ENCODE measurements around the gene TSHZ2.
"Not testable (repeated sequence)": the region's sequence is repeated elsewhere in the genome, so short reads cannot be mapped to it uniquely, and the experiment has no call there.

Gene TSHZ2

DNA sequence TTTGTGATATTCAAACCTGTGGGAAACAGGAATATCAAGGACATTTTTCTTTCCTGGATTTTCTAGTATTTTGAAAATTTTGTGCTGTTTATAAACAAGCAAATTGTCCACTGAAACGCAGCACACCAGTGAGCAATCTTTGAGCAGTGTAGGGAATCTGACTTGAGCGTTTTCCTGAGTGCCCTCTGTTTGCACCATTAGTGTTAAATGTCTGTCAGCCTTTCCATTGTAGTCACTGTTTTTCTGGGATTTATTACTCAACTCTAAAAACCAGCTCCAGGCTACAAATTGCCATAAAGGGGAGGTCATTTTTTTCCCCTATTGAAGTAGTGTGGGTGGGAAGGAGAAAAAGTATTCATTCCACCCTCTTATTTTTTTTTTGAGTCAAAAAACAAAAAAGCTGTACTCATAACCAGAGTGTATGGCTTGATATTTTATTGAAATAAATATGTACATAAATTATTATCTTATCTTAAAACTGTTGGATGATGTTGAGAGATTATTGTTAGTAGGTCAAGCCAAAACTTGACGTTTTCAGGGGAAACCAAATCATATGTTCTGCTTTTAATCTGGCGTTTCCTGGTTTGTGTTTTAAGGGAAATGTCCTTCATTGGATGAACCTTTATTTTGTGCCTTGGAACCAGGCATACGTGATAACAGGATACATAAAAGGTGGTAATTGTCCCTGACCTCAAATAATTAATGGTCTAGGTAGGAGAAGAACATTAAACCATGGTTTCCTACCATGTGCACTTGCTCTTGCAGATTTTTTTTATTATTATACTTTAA, 51.8 kb downstream of the TSHZ2 start:
- no peak for DNase-seq (ENCODE audit: low spot score)

DNA sequence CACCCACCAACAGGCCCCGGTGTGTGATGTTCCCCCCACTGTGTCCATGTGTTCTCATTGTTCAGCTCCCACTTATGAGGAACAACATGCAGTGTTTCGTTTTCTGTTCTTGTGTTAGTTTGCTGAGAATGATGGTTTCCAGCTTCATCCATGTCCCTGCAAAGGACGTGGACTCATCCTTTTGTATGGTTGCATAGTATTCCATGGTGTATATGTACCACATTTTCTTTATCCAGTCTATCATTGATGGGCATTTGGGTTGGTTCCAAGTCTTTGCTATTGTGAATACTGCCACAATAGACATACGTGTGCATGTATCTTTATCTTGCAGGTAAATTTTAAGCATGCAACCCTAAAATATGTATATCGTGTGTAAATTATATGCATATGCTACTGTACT, 52.5 kb downstream of the TSHZ2 start:
- DNase-seq (ENCODE audit: low spot score) = not testable (repeated sequence)

DNA sequence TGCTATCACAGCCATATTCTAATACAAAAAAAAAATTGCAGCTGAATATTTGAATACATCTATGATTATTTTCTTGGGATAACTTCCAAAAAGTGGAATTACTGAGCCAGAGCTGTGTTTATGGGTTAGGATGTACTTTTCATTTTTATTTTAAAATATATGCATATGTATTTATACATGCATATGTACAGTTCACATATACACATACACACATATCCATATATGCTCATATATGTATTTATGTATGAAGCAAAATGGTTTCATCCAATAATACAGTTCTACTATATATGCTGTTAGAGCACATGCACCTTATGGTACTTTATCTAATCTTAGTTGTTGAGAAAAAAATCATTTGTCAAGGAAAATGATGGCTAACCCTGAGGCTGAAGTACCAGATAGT, 54.9 kb downstream of the TSHZ2 start:
- DNase-seq (ENCODE audit: low spot score) = no peak

DNA sequence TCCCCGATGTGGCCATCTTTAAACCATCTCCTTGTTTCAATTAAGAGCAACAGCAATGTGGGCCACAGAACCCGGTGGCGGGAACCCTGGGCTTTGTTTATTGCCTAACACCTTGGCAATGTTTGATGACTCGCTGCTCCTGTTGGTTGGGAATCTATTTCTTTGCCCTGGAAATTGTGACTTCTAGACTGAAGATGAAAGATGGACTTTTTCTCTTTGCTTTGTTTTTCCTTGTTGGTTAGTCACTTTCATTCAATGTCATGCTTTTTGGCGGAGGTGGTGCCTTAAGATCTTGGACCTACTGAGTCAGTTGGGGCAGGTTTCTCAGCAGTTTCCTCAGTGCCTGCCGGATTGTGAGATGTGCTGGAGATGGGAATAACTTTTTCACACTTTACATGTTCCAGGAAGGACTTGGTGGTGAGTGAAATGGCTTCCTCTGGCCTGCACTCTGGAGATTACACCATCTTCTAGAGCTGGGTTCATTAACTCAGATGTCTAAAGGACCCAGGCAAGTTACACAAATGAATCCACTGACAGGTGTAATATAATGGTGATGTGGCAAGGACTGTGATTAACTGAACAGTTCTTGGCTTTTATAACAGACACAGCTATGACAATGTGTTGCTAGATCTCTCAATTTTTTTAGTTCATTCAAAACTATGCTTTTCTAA, 56.3 kb downstream of the TSHZ2 start:
- no peak for DNase-seq (ENCODE audit: low spot score)

DNA sequence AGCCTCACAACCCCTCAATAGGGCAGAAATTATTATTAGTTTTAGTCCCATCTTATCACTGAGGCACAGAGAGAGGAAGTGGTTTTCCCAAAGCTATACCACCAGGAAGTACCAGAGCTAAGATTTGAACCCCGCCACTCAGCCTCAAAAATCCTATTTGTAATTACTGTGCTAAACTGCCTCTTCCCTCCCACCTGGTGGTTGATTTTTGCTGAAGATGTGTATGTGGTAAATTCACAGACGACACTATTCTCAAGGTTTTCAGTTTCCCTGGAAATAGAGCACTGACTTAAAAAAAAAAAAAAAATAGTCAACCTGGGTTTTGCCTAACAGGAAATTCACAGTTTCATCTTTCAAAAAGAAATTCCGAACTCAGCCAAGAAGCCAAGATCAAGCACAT, 57.9 kb downstream of the TSHZ2 start:
- DNase-seq (ENCODE audit: low spot score) = no peak

DNA sequence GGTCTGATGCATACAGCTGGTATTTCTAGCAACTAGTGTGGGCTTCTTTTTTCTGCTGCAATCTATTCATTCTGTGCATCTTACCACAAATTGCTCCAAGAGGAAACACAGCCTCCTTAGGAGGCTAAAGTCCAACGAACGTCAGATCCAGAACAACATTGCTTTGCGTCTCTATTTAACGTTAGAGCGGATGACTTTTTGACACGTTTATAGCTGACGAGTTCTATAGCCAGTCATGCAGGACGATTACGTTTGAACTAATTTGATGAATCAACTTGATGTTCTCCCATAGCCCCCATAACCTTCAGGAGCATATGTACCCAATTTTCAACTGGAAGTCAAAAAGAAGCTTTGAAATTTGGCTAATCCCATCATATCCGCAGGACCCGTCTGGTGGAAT, 59.9 kb downstream of the TSHZ2 start:
- DNase-seq (ENCODE audit: low spot score) = no peak

DNA sequence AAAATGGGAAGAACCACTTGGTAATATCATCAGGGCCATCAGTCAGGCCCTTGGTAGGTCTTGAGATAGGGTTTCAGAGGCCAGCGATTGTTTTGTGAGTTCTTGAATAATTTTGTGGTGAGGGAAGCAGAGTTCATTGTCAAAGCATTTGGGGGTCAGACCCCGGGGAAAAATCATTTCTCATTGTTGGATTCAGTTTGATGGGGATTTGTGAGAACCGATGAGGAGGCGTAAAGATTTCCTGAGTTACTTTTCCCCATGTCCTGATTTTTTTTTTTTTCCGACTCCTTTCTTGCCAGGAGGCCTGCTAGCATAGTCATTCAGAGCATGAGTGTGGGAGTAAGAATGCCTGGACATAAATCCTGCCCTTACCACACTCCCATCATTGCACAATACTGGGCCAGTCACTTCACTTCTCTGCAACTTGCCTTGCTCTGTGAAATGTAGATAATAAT, 60.3 kb downstream of the TSHZ2 start:
- no peak for DNase-seq (ENCODE audit: low spot score)

DNA sequence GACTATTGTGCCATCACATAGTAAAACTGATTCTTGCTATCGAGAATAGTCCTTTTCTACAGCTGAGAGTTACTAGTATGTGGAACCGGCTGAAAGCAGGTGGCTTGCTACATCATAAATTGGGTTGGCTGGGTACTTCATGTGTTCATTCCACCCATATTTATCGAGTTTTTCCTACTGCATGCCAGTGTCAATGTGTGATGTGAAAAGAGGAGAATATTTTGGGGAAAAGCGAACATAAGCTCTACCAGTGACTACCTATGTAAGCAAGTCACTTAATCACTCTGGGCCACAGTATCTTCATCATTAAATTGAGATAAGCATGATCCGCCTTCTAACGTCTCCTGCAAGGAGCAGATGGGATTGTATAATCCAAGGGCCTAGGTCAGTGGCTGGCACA, 61.0 kb downstream of the TSHZ2 start:
- DNase-seq (ENCODE audit: low spot score) = no peak

DNA sequence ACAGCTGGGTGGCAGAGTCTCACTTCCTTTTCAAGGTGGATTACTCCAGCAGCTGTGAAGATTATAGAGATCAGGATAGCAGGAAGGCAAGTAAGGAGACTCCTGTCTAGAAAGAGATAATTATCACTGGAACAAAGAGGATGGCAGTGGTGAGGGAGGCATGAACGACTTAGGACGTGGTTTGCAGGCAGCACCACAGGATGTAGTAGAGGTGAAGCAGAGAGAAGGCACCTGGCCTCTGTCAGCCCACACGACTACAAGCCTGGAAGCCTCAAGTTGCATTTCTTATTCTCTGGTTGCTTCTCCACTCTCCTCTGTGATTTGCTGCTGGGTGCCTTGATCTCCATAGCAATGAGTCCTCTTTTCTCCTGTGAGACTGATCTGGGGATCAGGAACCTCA, 62.7 kb downstream of the TSHZ2 start:
- DNase-seq (ENCODE audit: low spot score) = no peak

DNA sequence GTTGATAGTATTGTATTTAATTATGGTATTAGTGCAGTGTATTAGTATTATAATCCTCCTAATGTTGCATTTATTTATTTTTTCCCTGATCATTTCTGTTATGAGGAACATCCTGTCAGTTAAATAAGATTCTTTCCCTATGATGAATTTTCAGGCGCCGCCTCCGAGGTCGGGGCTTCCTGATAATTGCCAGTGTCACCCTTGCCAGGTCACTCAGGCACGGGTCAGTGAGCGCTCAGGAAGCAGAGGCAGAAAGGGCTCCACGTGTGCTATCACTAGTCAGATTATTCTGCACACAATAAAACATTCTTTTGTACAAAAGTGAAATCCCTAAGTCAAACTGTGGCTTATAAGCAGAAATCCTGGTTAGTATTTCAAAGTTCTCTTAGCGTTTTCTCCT, 64.8 kb downstream of the TSHZ2 start:
- no peak for DNase-seq (ENCODE audit: low spot score)

DNA sequence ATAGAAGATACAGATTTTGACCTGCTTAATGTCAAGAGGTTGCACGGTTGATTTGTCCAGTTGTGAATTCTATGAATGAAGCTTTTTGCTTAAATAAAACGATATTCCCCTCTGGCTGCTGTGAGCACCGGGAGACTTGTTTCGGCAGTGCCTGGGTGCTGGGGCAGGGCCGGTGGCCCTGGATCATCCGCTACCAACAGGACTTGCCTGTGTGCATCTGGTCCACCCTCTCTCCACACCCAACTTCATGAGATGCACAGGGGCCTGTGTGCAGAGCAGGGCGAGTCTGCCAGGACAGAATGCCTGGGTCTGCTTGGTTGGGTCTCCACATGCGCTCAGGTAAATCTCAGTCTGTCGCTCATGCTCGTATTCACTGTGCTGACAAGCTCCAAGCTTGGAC, 65.5 kb downstream of the TSHZ2 start:
- no peak for DNase-seq (ENCODE audit: low spot score)

DNA sequence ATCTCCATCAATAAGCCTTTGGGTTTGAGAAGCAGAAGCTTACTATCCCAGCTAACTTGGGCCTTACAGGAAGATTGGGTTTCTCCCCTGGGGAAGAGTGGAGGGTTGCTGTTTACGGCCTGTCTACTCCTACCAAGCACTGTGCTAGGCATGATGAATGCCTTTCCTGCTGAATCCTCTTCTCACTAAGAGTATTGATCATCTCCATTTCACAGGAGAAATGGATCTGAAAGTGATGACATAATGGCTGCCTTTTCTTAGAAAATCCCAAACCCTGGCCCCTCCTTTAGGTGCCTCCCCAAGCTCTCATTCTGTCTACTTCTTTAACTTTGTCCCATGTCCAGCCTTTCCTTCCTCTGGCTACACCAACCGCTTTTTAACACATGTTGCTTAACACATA, 66.1 kb downstream of the TSHZ2 start:
- no peak for DNase-seq (ENCODE audit: low spot score)

DNA sequence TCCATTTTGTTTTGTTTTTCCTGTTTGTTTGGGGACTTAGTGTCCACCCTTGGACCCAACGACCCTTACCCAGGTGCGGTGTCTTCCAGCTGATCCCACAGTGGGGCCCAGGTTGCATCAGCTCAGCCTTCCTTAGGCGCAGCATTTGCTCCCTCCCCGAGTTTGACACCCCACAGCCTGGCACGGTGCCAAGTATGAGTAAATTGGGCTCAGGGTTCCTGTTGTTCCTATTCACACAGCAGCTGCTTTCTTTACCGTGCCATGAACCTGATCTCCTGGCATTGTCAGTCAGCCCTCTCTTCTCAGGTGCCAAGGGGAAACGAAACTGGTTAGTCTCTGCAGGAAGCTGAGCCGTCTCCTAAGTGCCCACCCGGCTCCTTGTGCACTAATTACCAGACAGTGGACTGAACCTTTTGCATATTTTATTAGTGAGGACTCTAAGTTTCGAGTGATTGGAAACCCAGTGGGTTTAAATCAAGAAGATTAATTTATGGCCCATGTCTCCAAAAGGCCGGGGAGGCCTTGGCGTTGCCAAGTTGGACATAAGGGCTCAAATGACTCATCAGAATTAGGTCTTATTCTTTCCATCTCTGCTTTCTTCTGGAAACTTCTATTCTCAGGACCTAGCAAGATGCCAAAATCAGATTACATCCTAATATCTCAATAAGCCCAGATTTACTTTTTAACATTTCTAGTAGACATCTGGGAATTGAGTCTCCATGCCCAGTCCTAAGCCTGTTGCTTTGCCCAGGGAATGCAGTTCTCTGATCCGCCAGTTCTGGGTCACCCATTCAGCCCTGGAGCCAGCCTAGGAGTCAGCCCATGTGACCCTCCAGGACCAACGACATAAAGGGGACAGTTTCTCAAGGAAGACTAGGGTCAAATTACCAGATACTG, 68.8 kb downstream of the TSHZ2 start:
- DNase-seq (ENCODE audit: low spot score) = no peak

DNA sequence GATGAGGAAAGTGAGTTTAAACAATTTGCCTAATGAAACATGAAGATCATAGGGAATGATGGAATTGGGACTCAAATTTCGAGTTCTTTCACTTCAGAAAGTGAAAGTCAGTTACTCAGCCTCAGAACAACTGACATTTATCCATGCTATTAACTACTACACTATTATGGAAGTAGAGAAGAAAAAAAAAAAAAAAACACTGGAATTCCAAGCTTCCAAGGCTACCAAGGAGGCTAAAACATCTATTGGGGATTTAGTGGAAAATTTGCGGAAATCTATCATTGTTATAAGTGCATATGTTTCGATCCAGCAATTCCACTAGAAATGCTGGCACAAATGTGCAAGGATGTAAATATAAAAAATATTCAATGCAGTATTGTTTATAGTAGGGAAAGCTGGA, 70.4 kb downstream of the TSHZ2 start:
- no peak for DNase-seq (ENCODE audit: low spot score)

DNA sequence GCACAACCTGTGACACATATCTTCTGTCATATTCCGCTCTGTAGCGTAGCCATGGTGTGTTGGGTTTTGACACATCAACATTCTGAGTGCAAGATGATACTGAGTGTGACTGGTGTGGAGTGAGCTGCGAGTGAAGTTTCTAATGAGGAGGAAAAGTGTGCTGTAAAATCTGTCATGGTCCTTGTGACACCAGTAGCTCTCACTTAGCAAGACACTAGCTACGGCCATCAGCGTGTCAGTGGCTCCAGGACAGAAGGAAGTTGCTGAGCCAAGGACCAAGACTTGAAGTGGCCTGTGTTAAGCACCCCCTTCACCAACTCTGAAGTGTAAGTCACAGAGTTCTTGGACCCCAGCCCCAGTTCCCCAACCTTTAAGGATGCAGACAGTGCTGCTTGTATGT, 72.1 kb downstream of the TSHZ2 start:
- DNase-seq (ENCODE audit: low spot score) = no peak

DNA sequence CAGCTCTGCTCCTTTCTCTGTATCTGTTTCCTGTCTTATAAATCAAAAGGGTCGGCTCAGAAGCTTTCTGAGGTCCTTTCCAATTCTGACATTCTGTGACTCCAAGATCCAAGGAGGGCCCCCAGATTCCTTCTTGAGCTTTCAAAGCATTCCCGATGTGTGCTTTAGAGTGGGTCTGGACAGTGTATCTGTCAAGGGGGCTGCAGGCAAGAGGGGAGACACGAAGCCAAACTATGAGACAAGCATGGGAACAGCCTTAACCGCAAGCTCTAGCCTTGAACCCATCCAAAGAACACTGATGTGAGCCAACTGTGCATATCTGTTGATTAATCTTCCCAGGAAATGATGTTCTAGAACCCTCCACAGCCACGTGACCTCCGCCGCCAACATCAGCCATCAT, 73.8 kb downstream of the TSHZ2 start:
- DNase-seq (ENCODE audit: low spot score) = peak; percentile 93

DNA sequence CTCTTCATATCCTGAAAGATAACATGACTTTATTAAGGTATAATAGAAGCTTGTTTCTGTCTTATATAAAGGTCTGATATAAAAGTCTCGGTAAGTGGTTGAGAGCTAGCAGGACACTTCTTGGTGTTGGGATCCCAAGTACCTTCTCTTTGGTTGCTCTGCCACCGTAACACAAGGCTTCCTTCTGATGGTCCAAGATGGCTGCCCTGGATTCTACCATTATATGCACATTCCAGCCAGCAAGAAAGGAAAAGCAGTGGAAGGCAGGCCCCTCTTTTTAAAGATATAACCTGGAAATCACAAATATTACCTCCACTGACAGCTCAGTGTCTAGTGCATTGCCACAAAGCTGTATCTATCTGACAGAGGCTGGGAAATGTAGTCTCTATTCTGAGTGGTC, 75.0 kb downstream of the TSHZ2 start:
- no peak for DNase-seq (ENCODE audit: low spot score)

DNA sequence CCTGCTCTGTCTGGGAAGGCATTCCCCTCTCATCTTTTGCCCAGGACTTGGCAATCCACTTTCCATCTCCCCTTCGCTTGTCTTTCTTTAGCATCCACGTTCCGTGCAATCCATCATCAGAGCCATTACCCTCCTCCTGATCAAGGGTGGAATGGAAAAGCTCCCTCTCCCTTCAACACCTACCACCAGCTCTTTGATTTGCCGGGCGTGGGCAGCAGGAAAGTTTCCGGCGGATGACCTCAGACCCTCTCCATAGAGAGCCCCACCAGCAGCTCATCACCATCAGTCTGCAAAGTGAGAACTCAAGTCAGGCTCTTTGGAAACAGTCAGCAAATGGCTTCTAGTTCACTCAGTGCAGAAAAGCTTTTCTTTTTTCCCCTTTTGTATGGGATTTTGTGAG, 76.2 kb downstream of the TSHZ2 start:
- no peak for DNase-seq (ENCODE audit: low spot score)

DNA sequence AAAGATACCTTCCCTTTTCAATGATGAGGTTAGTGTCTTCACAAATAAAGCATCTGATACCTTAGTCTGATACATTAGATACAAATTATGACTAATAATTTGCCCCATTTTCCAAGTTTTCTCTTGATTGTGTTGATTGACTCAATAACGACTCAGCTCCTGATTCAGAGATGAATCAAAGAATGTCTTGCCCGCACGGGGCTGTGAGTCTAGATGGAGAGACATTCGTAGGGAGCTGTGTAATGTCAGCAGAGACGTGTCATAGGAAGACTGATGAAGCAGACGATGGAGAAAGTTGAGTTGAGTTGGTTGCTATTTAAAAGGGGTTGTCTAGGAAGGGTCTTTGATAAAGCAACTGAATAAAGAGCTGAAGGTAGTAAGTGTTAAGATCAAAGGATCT, 78.2 kb downstream of the TSHZ2 start:
- DNase-seq (ENCODE audit: low spot score) = no peak

DNA sequence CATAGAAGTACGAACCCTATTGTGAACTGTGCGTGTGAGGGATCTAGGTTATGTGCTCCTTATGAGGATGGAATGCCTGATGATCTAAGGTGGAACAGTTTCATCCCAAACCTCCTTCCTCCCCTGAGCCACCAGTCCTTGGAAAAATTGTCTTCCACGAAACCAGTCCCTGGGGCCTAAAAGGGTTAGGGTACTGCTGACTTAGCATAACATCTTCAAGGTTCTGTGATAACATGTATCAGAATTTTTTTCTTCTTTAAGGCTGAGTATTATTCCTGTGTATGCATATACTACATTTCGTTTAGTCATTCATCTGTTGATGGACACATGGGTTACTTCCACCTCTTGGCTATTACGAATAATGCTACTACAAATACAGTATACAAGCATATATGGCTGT, 80.2 kb downstream of the TSHZ2 start:
- DNase-seq (ENCODE audit: low spot score) = no peak

DNA sequence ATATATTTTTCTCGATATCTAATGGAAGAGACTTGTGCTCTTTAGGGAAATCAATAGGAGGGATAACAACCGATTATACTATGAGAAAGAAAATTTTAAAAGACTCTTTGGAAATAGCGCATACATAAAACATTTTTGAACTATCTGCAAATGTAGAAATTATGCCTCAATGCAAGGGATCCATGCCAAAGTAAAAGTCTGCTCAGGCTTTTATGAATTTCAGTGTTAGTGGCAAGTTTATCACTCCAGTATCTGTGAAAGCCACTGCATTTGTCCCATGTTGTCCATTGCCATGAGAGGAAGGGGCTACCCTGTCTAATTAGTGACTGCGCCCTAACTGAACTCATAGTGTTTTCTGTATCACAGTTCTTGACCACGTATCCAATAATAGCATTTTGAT, 81.4 kb downstream of the TSHZ2 start:
- DNase-seq (ENCODE audit: low spot score) = no peak

DNA sequence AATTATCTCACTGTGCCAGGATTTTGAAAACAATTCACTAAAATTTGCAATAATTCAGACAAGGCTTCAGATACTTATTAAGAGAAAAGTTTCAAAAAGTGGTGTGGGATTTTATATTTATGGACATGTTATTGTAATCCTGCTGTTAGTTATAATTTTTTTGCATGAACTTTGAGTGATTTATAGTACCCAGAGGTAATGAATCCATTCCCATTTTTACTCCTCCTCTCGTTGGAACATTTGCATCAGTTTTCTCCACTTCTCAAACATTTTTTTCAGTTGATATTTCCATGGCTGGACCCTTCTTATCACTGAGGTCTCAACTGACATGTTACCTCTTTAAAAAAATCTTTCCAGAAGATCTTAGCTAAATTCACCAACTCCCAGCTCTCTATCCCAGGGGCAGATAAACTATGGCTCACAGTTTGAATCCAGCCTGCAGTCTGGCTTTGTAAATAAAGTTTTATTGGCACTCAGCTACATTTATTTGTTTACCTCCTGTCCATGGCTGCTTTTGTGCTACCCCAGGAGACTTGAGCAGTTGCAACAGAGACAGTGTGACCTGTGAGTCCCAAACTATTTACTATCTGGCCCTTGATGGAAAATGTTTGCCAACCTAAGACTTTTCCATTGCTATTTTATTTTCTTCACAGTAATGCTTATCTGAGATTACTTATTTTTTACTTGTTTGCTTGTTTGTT, 83.4 kb downstream of the TSHZ2 start:
- no peak for DNase-seq (ENCODE audit: low spot score)
